HG02642 (cell line): ENCODE results near the gene IREB2.
"Not testable (repeated sequence)": the region's sequence is repeated elsewhere in the genome, so short reads cannot be mapped to it uniquely, and the experiment has no call there.

Experiments used
- ATAC-seq: cut with Tn5 transposase; IDR thresholded peaks from one replicate; pipeline ENCODE4 v1.9.1; 2021; ENCODE audit warnings: mild to moderate bottlenecking; ENCODE audit not compliant: unreplicated experiment, poor library complexity

Gene IREB2

GRCh38 chr15:78437762-78438618 is at the start of gene IREB2:
Gene IREB2 (plus strand): TSS chr15:78438216. CDS start chr15:78438338, 122 bp downstream.
- peak; percentile 92 for ATAC-seq

- ATAC-seq: no peak
Observed at GRCh38 chr15:78388865-78389264, 49.2 kb upstream of the IREB2 start.

GRCh38 chr15:78389322-78389721 is 48.7 kb upstream of the IREB2 start:
- ATAC-seq: no peak

- ATAC-seq: no peak
Observed at GRCh38 chr15:78389738-78390137, 48.3 kb upstream of the IREB2 start.

- ATAC-seq: no peak
Observed at GRCh38 chr15:78390242-78390641, 47.8 kb upstream of the IREB2 start.

GRCh38 chr15:78390826-78391225 is 47.2 kb upstream of the IREB2 start:
- ATAC-seq: no peak

GRCh38 chr15:78391781-78392180 is 46.2 kb upstream of the IREB2 start:
- no peak for ATAC-seq

GRCh38 chr15:78392430-78392829 is 45.6 kb upstream of the IREB2 start:
- no peak for ATAC-seq

- ATAC-seq: no peak
Observed at GRCh38 chr15:78393137-78393536, 44.9 kb upstream of the IREB2 start.

GRCh38 chr15:78394026-78394425 is 44.0 kb upstream of the IREB2 start:
- no peak for ATAC-seq

GRCh38 chr15:78394981-78395616 is 42.9 kb upstream of the IREB2 start:
- ATAC-seq: no peak

- ATAC-seq: no peak
Observed at GRCh38 chr15:78396186-78396814, 41.7 kb upstream of the IREB2 start.

- ATAC-seq: no peak
Observed at GRCh38 chr15:78396976-78397375, 41.0 kb upstream of the IREB2 start.

- ATAC-seq: no peak
Observed at GRCh38 chr15:78397382-78397781, 40.6 kb upstream of the IREB2 start.

GRCh38 chr15:78398076-78398825 is 39.8 kb upstream of the IREB2 start:
- no peak for ATAC-seq

GRCh38 chr15:78399091-78399490 is 38.9 kb upstream of the IREB2 start:
- no peak for ATAC-seq

- ATAC-seq: no peak
Observed at GRCh38 chr15:78402061-78402610, 35.9 kb upstream of the IREB2 start.

GRCh38 chr15:78404125-78404524 is 33.9 kb upstream of the IREB2 start:
- ATAC-seq: no peak

GRCh38 chr15:78404796-78405195 is 33.2 kb upstream of the IREB2 start:
- ATAC-seq: not testable (repeated sequence)

- no peak for ATAC-seq
Observed at GRCh38 chr15:78405336-78405924, 32.6 kb upstream of the IREB2 start.
